ENCODE results near the gene CMC2.
A peak's percentile ranks its signal among the peaks of the same experiment; 100 is the strongest.

The CMC2 gene

GRCh38 chr16:81006813-81007695 lies at the start of gene CMC2, which contains the start of gene CENPN:
Gene CMC2 (minus strand): TSS chr16:81006885. CDS start chr16:80997394, 9,491 bp downstream.
Gene CENPN (plus strand): TSS chr16:81007214. CDS start chr16:81011940, 4,726 bp downstream.
- peak; percentile 98 for DNase-seq (ENCODE audit: low spot score)

- no peak for DNase-seq (ENCODE audit: low spot score)
Observed at GRCh38 chr16:81053761-81054160, 47.1 kb upstream of the CMC2 start.

- no peak for DNase-seq (ENCODE audit: low spot score)
Observed at GRCh38 chr16:81042821-81043220, 36.1 kb upstream of the CMC2 start.

GRCh38 chr16:81041696-81042095 lies 35.0 kb upstream of the CMC2 start:
- DNase-seq (ENCODE audit: low spot score) = no peak

GRCh38 chr16:81040842-81041241 lies 34.2 kb upstream of the CMC2 start:
- DNase-seq (ENCODE audit: low spot score) = no peak

GRCh38 chr16:81040131-81040530 lies 33.4 kb upstream of the CMC2 start:
- no peak for DNase-seq (ENCODE audit: low spot score)

GRCh38 chr16:81036751-81037350 lies 30.2 kb upstream of the CMC2 start:
- peak; percentile 55 for DNase-seq (ENCODE audit: low spot score)

GRCh38 chr16:81035975-81036750 lies 29.5 kb upstream of the CMC2 start:
- peak; percentile 68 for DNase-seq (ENCODE audit: low spot score)

- DNase-seq (ENCODE audit: low spot score) = peak; percentile 93
Observed at GRCh38 chr16:81035398-81035974, 28.8 kb upstream of the CMC2 start, which contains the start of gene ATMIN. Gene ATMIN (plus strand): TSS chr16:81035842. CDS start chr16:81035871, 29 bp downstream.

GRCh38 chr16:81029930-81030604 lies 23.4 kb upstream of the CMC2 start:
- no peak for DNase-seq (ENCODE audit: low spot score)

GRCh38 chr16:81026429-81026828 lies 19.7 kb upstream of the CMC2 start:
- DNase-seq (ENCODE audit: low spot score) = no peak

- DNase-seq (ENCODE audit: low spot score) = no peak
Observed at GRCh38 chr16:81018496-81018895, 11.8 kb upstream of the CMC2 start.

- no peak for DNase-seq (ENCODE audit: low spot score)
Observed at GRCh38 chr16:81014672-81015071, 8.0 kb upstream of the CMC2 start.

GRCh38 chr16:81012974-81013373 lies 6.3 kb upstream of the CMC2 start:
- no peak for DNase-seq (ENCODE audit: low spot score)

- DNase-seq (ENCODE audit: low spot score) = no peak
Observed at GRCh38 chr16:81008505-81008789, 1.8 kb upstream of the CMC2 start.

GRCh38 chr16:81006211-81006812 lies 373 bp downstream of the CMC2 start:
- DNase-seq (ENCODE audit: low spot score) = peak; percentile 73

- no peak for DNase-seq (ENCODE audit: low spot score)
Observed at GRCh38 chr16:81005610-81006161, 999 bp downstream of the CMC2 start.

GRCh38 chr16:81004646-81005353 lies 1.9 kb downstream of the CMC2 start:
- peak; percentile 89 for DNase-seq (ENCODE audit: low spot score)

GRCh38 chr16:81003610-81004460 lies 2.9 kb downstream of the CMC2 start:
- DNase-seq (ENCODE audit: low spot score) = no peak

Measured in NAMALWA (cell line).